ENCODE data around the gene TTC6.
A peak's percentile ranks its signal among the peaks of the same experiment; 100 is the strongest.

The TTC6 gene

DNA sequence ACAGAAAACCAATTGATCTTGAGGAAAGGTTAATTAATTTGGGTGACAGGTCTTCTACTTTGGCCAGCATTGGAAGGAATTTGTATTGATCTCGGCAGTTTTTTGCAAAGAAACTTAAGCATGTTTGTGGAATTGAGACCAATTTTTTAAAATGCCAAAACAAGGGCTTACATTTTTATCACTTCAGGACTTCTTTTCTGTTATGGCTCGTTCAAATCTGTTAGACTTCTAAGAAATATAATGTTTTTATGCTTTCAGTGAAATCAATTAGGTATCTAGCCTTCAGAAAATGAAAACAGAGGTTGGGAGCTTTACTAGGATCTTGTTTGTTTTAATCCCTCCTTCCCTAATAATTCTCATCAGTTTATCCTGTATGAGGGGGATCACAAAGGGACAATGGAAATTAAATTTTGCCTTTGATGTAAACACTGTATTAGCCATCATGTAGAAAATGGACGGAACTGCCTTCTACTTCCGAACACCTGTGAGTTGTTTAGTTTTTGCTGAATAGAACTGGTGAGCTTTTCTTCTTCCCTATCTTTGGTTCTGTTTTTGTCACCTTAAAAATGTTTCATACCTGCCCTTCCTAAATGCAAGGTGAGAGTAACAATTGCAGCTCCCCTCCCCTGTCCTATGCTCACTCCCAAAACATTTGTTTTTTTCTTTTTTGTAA, 8.2 kb upstream of the TTC6 start:
- Histone ChIP-seq H3K9me3 (ENCODE audit: severe bottlenecking) (peaks cover 2% of the 10 kb centered on the region), H3K4me3 (ENCODE audit: low read depth, low read length) (peak overlapping the region; percentile 30; the same call in 1 of the 2 replicates), H3K27ac (no peak overlapping the region), H3K36me3 (no peaks in the 10 kb centered on the region; the same call in 1 of the 2 replicates), H3K27me3 (ENCODE audit: insufficient read depth, low read depth, severe bottlenecking) (peaks cover 92% of the 10 kb centered on the region)
- no peak for DNase-seq
- TF ChIP-seq, protein P1, sequence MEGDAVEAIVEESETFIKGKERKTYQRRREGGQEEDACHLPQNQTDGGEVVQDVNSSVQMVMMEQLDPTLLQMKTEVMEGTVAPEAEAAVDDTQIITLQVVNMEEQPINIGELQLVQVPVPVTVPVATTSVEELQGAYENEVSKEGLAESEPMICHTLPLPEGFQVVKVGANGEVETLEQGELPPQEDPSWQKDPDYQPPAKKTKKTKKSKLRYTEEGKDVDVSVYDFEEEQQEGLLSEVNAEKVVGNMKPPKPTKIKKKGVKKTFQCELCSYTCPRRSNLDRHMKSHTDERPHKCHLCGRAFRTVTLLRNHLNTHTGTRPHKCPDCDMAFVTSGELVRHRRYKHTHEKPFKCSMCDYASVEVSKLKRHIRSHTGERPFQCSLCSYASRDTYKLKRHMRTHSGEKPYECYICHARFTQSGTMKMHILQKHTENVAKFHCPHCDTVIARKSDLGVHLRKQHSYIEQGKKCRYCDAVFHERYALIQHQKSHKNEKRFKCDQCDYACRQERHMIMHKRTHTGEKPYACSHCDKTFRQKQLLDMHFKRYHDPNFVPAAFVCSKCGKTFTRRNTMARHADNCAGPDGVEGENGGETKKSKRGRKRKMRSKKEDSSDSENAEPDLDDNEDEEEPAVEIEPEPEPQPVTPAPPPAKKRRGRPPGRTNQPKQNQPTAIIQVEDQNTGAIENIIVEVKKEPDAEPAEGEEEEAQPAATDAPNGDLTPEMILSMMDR (IDR thresholded peaks at IDR 0.05; ENCODE audit: low read depth, low read length) = no peak

DNA sequence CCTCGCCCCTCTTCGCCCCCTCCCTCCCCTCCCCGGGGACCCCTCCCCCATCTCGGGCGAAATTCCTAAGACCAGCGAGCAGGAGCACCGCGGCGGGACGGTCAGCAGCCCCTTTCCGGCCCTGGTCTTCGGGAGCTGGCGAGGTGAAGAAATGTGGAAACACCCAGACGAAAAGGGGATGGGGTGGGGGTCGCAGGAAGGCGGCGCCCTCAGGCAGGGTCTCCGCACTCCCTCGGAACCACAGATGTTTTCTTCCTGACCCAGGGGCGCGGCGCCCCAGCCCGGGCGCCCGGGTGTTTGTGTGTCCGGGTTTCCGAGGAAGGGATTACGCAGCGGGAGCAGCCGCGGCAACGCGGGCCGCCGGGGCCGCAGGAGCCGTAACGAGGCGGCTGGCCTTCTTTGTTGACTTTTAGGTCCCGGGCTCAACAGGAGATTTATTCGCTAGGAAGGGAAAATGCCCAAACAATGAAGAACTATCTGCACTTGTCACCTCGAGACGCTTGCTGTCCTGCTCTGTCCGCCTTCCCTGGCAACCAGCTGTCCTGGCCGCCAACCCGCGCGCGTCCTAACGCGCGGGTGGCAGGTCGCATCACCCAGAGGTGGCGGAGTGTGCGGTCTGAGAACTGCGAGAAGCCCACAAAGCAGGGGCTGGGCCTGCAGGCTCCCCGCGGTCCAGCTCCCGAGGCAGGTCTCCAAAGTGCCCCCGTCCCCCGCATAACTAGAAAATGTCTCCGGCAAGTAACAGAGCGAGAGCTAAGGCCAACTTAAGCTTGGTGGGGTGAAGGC, 7.4 kb upstream of the TTC6 start:
- peaks cover 95% of the 10 kb centered on the region for H3K27me3 ChIP-seq (ENCODE audit: insufficient read depth, low read depth, severe bottlenecking)
- peak; percentile 27 for DNase-seq
- no peak overlapping the region; the same call in 1 of the 2 replicates for H3K27ac ChIP-seq

DNA sequence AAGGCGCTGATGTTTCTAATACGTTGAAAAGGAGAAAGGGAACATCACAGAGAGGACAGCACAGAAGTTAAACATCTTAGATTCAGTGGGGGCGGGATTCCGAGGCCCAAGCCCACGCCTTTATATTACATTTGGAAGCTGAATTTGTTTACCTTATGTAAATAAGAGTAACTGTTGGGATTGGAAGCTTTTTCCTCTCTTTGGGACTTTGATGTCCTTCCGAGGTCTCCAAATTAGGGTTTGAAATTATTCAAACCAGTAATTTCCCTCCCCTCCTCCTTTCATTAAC, 6.8 kb upstream of the TTC6 start:
- Histone ChIP-seq H3K9me3 (ENCODE audit: severe bottlenecking) (peaks cover 6% of the 10 kb centered on the region), H3K4me3 (ENCODE audit: low read depth, low read length) (peak overlapping the region; percentile 30; the same call in 1 of the 2 replicates), H3K36me3 (no peaks in the 10 kb centered on the region; the same call in 1 of the 2 replicates), H3K27ac (no peak overlapping the region; the same call in 1 of the 2 replicates), H3K27me3 (ENCODE audit: insufficient read depth, low read depth, severe bottlenecking) (peaks cover 95% of the 10 kb centered on the region)
- TF ChIP-seq, protein P1 (IDR thresholded peaks at IDR 0.05; ENCODE audit: low read depth, low read length) = no peak
- DNase-seq = no peak

More for the DNA sequence above, 7.4 kb upstream of the TTC6 start:
- Histone ChIP-seq H3K36me3 (no peaks in the 10 kb centered on the region; the same call in 1 of the 2 replicates), H3K4me3 (ENCODE audit: low read depth, low read length) (peak overlapping the region; percentile 30), H3K9me3 (ENCODE audit: severe bottlenecking) (peaks cover 6% of the 10 kb centered on the region)
- TF ChIP-seq, protein P1 (IDR thresholded peaks at IDR 0.05; ENCODE audit: low read depth, low read length) = no peak

DNA sequence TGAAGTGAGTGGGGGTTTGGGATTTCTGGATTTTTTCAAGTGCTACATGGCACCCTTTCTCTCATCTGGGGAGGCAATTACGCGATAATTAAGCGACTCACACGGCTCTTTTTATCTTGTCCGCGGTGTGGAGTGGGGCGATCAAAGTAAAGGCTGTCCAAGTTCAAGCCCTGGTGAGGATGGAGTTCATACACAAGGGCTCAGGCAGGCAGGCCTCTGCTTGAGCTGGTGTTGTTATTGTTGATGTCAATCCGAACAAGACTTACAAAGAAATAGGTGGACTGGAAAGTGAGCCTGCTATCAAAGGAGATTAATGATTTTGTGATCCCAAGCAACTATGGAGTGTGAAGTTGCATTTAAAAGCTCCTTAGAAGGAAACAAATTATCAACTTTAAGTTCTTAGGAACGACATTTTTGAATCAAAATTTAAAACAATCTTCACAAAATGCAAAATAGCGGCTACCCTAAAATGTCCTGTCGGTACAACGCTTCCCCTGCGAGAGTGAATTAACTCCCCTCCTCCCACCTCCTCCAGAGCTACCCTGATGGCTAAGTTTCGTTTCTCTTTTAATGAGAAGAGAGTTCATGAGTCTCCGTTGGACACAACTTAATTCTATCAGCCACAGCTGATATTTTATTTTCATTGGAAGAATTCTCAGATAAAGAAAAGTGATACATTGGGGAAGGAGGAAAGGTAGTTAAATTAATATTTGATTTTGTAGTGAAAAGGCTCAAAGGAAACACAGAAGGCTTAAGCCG, 6.3 kb upstream of the TTC6 start:
- Histone ChIP-seq H3K4me3 (ENCODE audit: low read depth, low read length) (no peak overlapping the region), H3K27me3 (ENCODE audit: insufficient read depth, low read depth, severe bottlenecking) (peaks cover 97% of the 10 kb centered on the region), H3K9me3 (ENCODE audit: severe bottlenecking) (peaks cover 6% of the 10 kb centered on the region), H3K27ac (no peak overlapping the region), H3K36me3 (no peaks in the 10 kb centered on the region; the same call in 1 of the 2 replicates)
- TF ChIP-seq, protein P1 (IDR thresholded peaks at IDR 0.05; ENCODE audit: low read depth, low read length) = no peak
- DNase-seq = no peak

DNA sequence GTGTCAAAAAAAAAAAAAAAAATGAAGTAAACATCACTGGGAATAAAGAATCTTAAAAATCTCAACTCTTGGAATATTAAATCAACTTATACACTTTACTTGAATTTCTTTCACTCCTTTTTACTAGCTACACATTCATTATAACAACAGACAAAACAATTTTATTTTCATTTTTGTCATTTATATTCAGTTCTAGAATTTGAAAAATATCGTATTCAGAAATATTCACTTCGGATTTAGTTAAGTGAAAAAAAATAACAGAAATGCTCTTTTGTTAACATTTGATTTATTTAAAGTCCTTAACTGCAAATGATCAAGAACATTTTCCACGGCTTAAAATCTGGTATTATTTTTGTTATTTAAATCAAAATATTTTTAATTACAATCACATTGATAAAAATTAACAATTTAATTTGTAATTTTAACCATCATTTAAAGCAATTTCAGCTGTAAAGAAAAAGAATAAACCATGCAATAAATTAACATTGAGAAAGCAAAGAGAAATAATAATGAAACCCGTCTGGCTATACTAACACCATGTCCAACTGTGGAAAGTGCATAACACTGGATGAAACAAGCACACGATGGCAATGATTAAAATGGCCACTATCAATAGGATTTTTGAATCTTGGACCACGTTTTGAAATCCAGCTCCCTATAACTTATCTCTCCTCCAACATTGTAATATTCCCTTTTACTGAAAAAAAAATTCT, 5.6 kb upstream of the TTC6 start:
- Histone ChIP-seq H3K4me3 (ENCODE audit: low read depth, low read length) (no peak overlapping the region), H3K9me3 (ENCODE audit: severe bottlenecking) (peaks cover 6% of the 10 kb centered on the region), H3K27ac (no peak overlapping the region), H3K27me3 (ENCODE audit: insufficient read depth, low read depth, severe bottlenecking) (peaks cover 94% of the 10 kb centered on the region), H3K36me3 (no peaks in the 10 kb centered on the region; the same call in 1 of the 2 replicates)
- TF ChIP-seq, protein P1 (IDR thresholded peaks at IDR 0.05; ENCODE audit: low read depth, low read length) = no peak
- no peak for DNase-seq
